Immature natural killer cell (primary cell): ENCODE results near the gene TRMU. TPM values are rescaled to one million over a fixed set of nuclear protein-coding genes. Genes with fewer than 3 reads are reported as not detected.

Experiments used
- DNase-seq, 3 donors: peaks; one replicate each; pipeline ENCODE4 v3.0.0; 2022; ENCODE audit warnings: mixed read lengths in 1 of 3
- H3K27ac Mint-ChIP-seq, 6 donors: one replicate each; pipeline ENCODE4 v1.8.0; 2020; ENCODE audit warnings: mixed read lengths in 6 of 6, mild to moderate bottlenecking in 5 of 6, inconsistent platforms in 4 of 6, moderate library complexity in 3 of 6
- H3K27me3 Mint-ChIP-seq, 3 donors: one replicate each; pipeline ENCODE4 v1.8.0; 2020 to 2021; ENCODE audit warnings: low read depth in 3 of 3, mild to moderate bottlenecking in 3 of 3, mixed read lengths in 3 of 3, moderate library complexity in 3 of 3, inconsistent platforms in 1 of 3
- H3K36me3 Mint-ChIP-seq, 3 donors: one replicate each; pipeline ENCODE4 v1.8.0; 2020; ENCODE audit warnings: mixed read lengths in 3 of 3, inconsistent platforms in 2 of 3, mild to moderate bottlenecking in 2 of 3
- H3K4me1 Mint-ChIP-seq, 2 donors: one replicate each; pipeline ENCODE4 v1.8.0; 2020; ENCODE audit warnings: inconsistent platforms in 2 of 2, mild to moderate bottlenecking in 2 of 2, mixed read lengths in 2 of 2, moderate library complexity in 1 of 2
- H3K4me3 Mint-ChIP-seq, 5 donors: one replicate each; pipeline ENCODE4 v1.8.0; 2020; ENCODE audit warnings: mild to moderate bottlenecking in 5 of 5, mixed read lengths in 5 of 5, inconsistent platforms in 3 of 5, moderate library complexity in 3 of 5
- H3K9me3 Mint-ChIP-seq, 6 donors: one replicate each; pipeline ENCODE4 v1.8.0; 2020; ENCODE audit warnings: mild to moderate bottlenecking in 6 of 6, mixed read lengths in 6 of 6, inconsistent platforms in 4 of 6, moderate library complexity in 3 of 6
- polyA plus RNA-seq, 3 donors: library from polyadenylated mRNA; unstranded; fragments of 300-500 nt; fragmentation: Illumina TruSeq; gene quantifications; one replicate each; pipeline ENCODE4 v1.2.3, GENCODE V29; 2021

The TRMU gene
- polyA plus RNA-seq, 3 donors from 2014 or later = 12.3 to 18.5 (median 16.8) TPM

DNA sequence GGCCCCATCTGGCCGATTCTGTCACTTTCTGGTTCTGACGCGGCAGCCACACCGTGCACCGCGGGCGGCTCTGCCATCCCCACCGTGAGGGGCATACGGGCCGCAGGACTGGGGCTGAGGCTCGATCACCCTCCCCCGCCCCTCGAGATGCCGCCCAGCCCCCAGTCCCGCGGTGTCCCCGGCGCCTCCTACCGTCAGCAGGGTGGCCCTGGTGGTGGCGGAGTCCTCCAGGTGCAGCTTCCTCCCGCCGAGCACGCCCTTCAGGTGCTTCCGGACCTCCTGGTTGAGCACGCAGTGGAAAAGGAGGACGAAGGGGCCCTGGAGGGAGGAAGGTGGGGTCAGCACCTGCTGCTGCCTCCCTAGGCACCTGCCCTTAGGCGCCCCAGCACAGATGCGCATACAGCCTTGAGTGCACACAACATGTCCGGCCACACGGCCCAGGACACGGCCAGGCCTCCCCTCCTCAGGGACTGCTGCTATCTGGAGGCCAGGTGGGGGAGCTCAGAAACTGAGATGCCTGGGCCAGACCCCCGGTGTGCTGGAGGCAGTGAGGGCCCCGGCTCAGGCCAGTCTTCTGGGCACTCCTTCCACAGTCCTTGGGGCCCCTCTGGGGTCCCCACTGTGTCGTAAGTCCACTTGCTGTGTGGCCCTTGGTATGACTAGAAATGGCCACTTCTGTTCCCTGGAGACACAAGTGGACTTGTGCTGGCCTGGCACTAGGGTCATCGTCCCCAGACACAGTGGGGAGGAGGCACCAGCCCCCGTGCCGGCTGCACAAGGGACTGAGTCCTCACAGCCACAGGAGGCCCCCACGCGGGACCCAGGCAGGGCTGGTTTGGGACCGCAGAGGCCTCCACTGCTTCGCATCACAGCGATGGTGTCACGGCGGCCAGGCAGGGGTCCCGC lies 31.5 kb downstream of the TRMU start:
- Mint-ChIP-seq H3K27ac (no peak overlapping the region), H3K27me3 (peaks cover 1 to 9% (median 2%) of the 10 kb centered on the region in 3 donors), H3K9me3 (no peaks in the 10 kb centered on the region), H3K4me3 (peak overlapping the region in 3 of 5 donors; percentile 61 to 71 (median 63)), H3K4me1 (peaks cover 42 to 45% of the 10 kb centered on the region in 2 donors), H3K36me3 (peaks cover 0 to 2% (median 0%) of the 10 kb centered on the region in 3 donors)
- no peak for DNase-seq

DNA sequence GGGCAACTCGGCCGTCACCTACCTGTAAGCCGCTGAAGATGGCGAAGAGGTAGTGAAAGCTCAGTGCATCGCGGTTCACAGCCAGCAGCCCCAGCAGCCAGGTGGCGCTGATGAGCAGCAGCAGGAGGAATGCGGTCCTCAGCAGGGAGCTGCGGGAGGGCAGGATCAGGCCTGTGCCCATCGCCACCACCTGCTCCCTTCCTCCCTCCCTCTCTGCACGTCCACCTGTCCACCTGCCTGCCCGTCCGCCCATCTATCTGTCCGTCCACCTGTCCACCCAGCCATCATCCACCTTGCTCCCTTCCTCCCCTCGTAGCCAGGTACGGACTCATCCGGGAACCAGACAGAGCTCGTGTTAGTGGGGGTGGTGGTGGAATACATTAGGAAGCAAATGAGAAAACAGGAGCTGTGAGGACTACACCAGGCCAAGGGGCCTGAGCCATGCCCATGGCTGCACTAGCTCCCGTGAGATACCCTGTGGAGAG lies 32.2 kb downstream of the TRMU start:
- peaks cover 1 to 9% (median 2%) of the 10 kb centered on the region in 3 donors for H3K27me3 Mint-ChIP-seq
- H3K4me3 Mint-ChIP-seq = peak overlapping the region; percentile 7 to 71 (median 61)
- DNase-seq = peak; percentile 72 to 78 (median 75)
- no peaks in the 10 kb centered on the region for H3K9me3 Mint-ChIP-seq
- peaks cover 42 to 47% of the 10 kb centered on the region in 2 donors for H3K4me1 Mint-ChIP-seq
- H3K36me3 Mint-ChIP-seq = no peaks in the 10 kb centered on the region
- peak overlapping the region in 3 of 6 donors; percentile 62 to 81 (median 71) for H3K27ac Mint-ChIP-seq

GRCh38 chr22:46368422-46368821 lies 32.9 kb downstream of the TRMU start:
- peak overlapping the region in 2 of 6 donors; percentile 35 to 53 for H3K27ac Mint-ChIP-seq
- no peak overlapping the region for H3K4me3 Mint-ChIP-seq
- no peaks in the 10 kb centered on the region for H3K9me3 Mint-ChIP-seq
- peaks cover 46 to 50% of the 10 kb centered on the region in 2 donors for H3K4me1 Mint-ChIP-seq
- no peaks in the 10 kb centered on the region for H3K36me3 Mint-ChIP-seq
- DNase-seq = no peak
- peaks cover 1 to 9% (median 2%) of the 10 kb centered on the region in 3 donors for H3K27me3 Mint-ChIP-seq

GRCh38 chr22:46368871-46369715 lies 33.6 kb downstream of the TRMU start:
- Mint-ChIP-seq H3K27me3 (peaks cover 4 to 13% (median 7%) of the 10 kb centered on the region in 3 donors), H3K4me1 (peaks cover 52 to 56% of the 10 kb centered on the region in 2 donors), H3K27ac (peak overlapping the region in 2 of 6 donors; percentile 35 to 53)

GRCh38 chr22:46369716-46370583 lies 34.4 kb downstream of the TRMU start:
- Mint-ChIP-seq H3K9me3 (peaks cover 0 to 5% (median under 1%) of the 10 kb centered on the region in 6 donors), H3K27ac (peak overlapping the region; percentile 92 to 99 (median 96)), H3K4me1 (peaks cover 59 to 63% of the 10 kb centered on the region in 2 donors), H3K36me3 (peaks cover 0 to 6% (median 0%) of the 10 kb centered on the region in 3 donors), H3K27me3 (peaks cover 7 to 17% (median 11%) of the 10 kb centered on the region in 3 donors), H3K4me3 (peak overlapping the region; percentile 83 to 90 (median 86))
- DNase-seq = peak; percentile 19 to 52 (median 46)

More at GRCh38 chr22:46368871-46369715, 33.6 kb downstream of the TRMU start:
- peaks cover 0 to 1% (median 0%) of the 10 kb centered on the region in 3 donors for H3K36me3 Mint-ChIP-seq
- H3K9me3 Mint-ChIP-seq = peaks cover 0 to 3% (median under 1%) of the 10 kb centered on the region in 6 donors
- no peak for DNase-seq
- peak overlapping the region in 1 of 5 donors; percentile 90 for H3K4me3 Mint-ChIP-seq

DNA sequence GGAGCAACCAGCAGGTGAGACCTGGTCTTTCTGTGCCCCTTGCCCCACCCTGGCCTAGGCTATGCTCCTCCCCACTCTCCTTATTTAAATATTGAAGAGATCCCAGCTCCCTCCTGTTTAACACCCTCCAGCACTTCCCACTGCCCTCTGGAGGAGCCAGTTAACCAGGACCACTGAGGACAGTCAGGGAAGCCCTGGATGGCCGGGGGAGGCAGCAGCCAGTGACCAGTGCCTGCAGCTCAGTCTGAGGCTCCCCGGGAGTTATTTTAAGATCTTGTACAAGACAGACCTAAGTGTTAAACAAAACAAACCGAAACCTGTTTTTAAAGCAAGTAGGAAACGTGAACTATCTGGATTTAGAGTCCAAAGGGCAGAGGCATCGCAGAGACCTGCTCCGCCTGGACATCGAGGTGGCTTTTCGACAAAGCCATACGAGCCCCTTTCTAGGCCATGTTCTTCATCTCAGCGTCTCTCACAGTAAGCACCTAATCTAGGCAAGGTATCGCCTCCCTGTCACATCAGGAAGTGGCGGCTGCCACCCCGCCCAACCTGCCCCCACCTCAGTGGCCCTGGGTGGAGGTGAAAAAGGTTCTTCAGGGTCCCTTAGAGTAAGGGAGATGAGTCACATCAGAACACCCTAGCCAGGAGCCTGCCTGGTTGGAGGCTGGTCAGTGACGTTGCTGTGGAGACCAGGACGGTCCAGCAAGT lies 35.2 kb downstream of the TRMU start:
- peaks cover 7 to 17% (median 11%) of the 10 kb centered on the region in 3 donors for H3K27me3 Mint-ChIP-seq
- DNase-seq = peak; percentile 83 to 84 (median 83)
- H3K4me1 Mint-ChIP-seq = peaks cover 67% of the 10 kb centered on the region in 2 donors
- H3K36me3 Mint-ChIP-seq = peaks cover under 1 to 7% (median under 1%) of the 10 kb centered on the region in 3 donors
- peaks cover 0 to 10% (median 7%) of the 10 kb centered on the region in 6 donors for H3K9me3 Mint-ChIP-seq
- peak overlapping the region; percentile 83 to 90 (median 86) for H3K4me3 Mint-ChIP-seq
- H3K27ac Mint-ChIP-seq = peak overlapping the region; percentile 92 to 99 (median 96)

DNA sequence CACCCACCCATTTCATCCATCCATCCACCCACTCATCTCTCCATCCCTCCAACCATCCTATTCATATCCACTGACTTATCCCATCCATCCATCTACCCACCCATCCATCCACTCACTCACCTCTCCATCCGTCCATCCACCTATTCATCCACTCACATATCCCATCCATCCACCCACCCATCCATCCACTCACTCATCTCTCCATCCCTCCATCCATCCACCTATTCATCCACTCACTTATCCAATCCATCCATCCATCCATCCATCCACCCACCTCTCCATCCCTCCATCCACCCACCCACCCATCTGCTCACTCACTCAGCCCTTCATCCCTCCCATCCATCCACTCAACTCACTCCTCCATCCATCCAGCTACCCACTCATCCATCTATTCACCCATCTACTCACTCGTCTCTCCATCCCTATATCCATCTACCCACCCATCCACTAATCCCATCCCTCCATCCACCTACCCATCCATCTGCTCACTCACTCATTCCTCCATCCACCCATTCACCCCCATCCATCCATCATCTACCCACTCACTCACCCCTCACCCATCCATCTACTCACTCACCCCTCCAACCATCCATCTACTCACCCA lies 36.2 kb downstream of the TRMU start:
- no peak for DNase-seq
- Mint-ChIP-seq H3K4me3 (peak overlapping the region; percentile 83 to 90 (median 86)), H3K4me1 (peaks cover 70 to 72% of the 10 kb centered on the region in 2 donors), H3K9me3 (peaks cover 0 to 15% (median 13%) of the 10 kb centered on the region in 6 donors), H3K27me3 (peaks cover 7 to 17% (median 11%) of the 10 kb centered on the region in 3 donors), H3K36me3 (peaks cover 3 to 11% (median 5%) of the 10 kb centered on the region in 3 donors), H3K27ac (peak overlapping the region; percentile 92 to 99 (median 96))

DNA sequence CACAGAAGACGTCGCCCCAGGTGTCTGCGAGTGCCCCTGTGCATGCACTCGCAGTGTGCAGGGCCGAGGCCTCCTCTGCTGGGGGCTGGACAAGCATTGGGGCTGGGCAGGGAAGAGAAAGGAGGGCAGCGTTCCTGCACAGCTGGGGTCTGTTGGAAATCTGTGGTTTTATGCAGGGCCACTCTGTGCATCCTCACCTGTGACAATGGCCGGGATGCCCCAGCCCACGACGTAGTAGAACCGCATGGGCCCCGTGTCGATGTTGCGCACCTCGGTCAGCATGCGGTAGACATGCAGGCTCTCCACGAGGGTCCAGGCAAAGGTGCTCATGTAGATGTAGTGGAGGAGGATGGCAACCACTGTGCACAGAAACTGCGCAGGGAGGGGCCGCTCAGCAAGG lies 37.2 kb downstream of the TRMU start:
- Mint-ChIP-seq H3K27ac (peak overlapping the region; percentile 85 to 98 (median 92)), H3K4me3 (peak overlapping the region; percentile 66 to 82 (median 79)), H3K4me1 (peaks cover 70% of the 10 kb centered on the region in 2 donors), H3K9me3 (peaks cover 0 to 15% (median 13%) of the 10 kb centered on the region in 6 donors), H3K27me3 (peaks cover 9 to 20% (median 9%) of the 10 kb centered on the region in 3 donors), H3K36me3 (peaks cover 3 to 11% (median 5%) of the 10 kb centered on the region in 3 donors)
- no peak for DNase-seq

- peak overlapping the region; percentile 66 to 91 (median 80) for H3K4me3 Mint-ChIP-seq
- DNase-seq = peak; percentile 64 to 73 (median 72)
- peaks cover 0 to 15% (median 13%) of the 10 kb centered on the region in 6 donors for H3K9me3 Mint-ChIP-seq
- H3K27ac Mint-ChIP-seq = peak overlapping the region; percentile 85 to 93 (median 90)
- H3K36me3 Mint-ChIP-seq = peaks cover 3 to 11% (median 5%) of the 10 kb centered on the region in 3 donors
- H3K27me3 Mint-ChIP-seq = peaks cover 9 to 20% (median 9%) of the 10 kb centered on the region in 3 donors
- H3K4me1 Mint-ChIP-seq = peaks cover 65 to 67% of the 10 kb centered on the region in 2 donors
Measured at GRCh38 chr22:46373159-46373558, 37.6 kb downstream of the TRMU start.

GRCh38 chr22:46373921-46374662 lies 38.6 kb downstream of the TRMU start:
- Mint-ChIP-seq H3K27ac (peak overlapping the region; percentile 75 to 94 (median 92)), H3K36me3 (peaks cover 3 to 11% (median 5%) of the 10 kb centered on the region in 3 donors), H3K4me1 (peaks cover 70 to 76% of the 10 kb centered on the region in 2 donors), H3K9me3 (peaks cover 0 to 15% (median 13%) of the 10 kb centered on the region in 6 donors), H3K27me3 (peaks cover 9 to 20% (median 10%) of the 10 kb centered on the region in 3 donors), H3K4me3 (peak overlapping the region; percentile 75 to 91 (median 82))
- peak; percentile 81 to 87 (median 82) for DNase-seq
